HG02938 (cell line): ENCODE data around the gene COL2A1.

Source experiments
- ATAC-seq: cut with Tn5 transposase; IDR thresholded peaks from one replicate; pipeline ENCODE4 v1.9.1; 2021; ENCODE audit warnings: mild to moderate bottlenecking, moderate library complexity; ENCODE audit not compliant: unreplicated experiment

Gene COL2A1

GRCh38 chr12:47949441-47950341, 54.6 kb downstream of the COL2A1 start:
- ATAC-seq = no peak

GRCh38 chr12:47947341-47947740, 56.9 kb downstream of the COL2A1 start:
- no peak for ATAC-seq

- no peak for ATAC-seq
Measured at GRCh38 chr12:47946413-47947323, 57.6 kb downstream of the COL2A1 start.

GRCh38 chr12:47945341-47945728, 58.9 kb downstream of the COL2A1 start:
- ATAC-seq = no peak

GRCh38 chr12:47944685-47945340, 59.5 kb downstream of the COL2A1 start:
- ATAC-seq = no peak

- ATAC-seq = no peak
Measured at GRCh38 chr12:47943623-47944340, 60.5 kb downstream of the COL2A1 start.

GRCh38 chr12:47942614-47943225, 61.6 kb downstream of the COL2A1 start:
- ATAC-seq = no peak

- ATAC-seq = no peak
Measured at GRCh38 chr12:47941871-47942613, 62.2 kb downstream of the COL2A1 start.

GRCh38 chr12:47941475-47941780, 62.8 kb downstream of the COL2A1 start:
- ATAC-seq = no peak

- ATAC-seq = no peak
Measured at GRCh38 chr12:47940773-47941474, 63.4 kb downstream of the COL2A1 start.

- no peak for ATAC-seq
Measured at GRCh38 chr12:47939009-47939601, 65.2 kb downstream of the COL2A1 start.

- ATAC-seq = no peak
Measured at GRCh38 chr12:47938594-47938993, 65.7 kb downstream of the COL2A1 start.

GRCh38 chr12:47938093-47938492, 66.2 kb downstream of the COL2A1 start:
- ATAC-seq = no peak

- no peak for ATAC-seq
Measured at GRCh38 chr12:47935184-47935583, 69.1 kb downstream of the COL2A1 start.

- ATAC-seq = no peak
Measured at GRCh38 chr12:47931187-47931586, 73.1 kb downstream of the COL2A1 start.

GRCh38 chr12:47930634-47931033, 73.6 kb downstream of the COL2A1 start:
- no peak for ATAC-seq

GRCh38 chr12:47927346-47927745, 76.9 kb downstream of the COL2A1 start:
- ATAC-seq = no peak
